ENCODE measurements around the gene PLEKHA7.

PLEKHA7 gene

DNA sequence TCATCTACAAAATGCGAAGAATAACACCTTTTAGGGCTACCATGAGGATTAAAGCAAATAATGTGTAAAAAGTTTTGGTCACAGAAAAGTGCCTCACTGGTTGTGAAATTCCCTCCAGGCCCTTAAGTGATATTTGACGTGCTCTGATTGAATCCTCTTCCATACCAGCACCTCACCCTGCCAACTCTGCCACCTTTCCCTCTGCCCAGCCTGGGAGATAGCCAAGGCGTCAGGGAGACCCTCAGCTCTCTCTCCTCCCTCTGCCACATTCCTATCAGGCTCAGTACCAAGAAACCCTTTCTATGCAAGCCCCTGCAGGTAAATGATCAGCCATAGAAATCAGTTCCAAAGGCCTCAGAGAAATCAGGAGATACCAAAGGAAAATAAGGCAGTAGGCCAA, 21.4 kb downstream of the PLEKHA7 start:
- no peaks in the 10 kb centered on the region for H3K79me2 ChIP-seq (ENCODE audit: control insufficient read depth, low read length)
- H3K36me3 ChIP-seq (ENCODE audit: control insufficient read depth, low read length), result no peaks in the 10 kb centered on the region
- H4K20me1 ChIP-seq (ENCODE audit: control insufficient read depth, insufficient read depth, low read depth, low read length), result no peaks in the 10 kb centered on the region
- H3K4me1 ChIP-seq (ENCODE audit: control insufficient read depth, low read length), result no peaks in the 10 kb centered on the region
- peaks cover 4% of the 10 kb centered on the region; the same call in 1 of the 2 replicates for H3K27me3 ChIP-seq (ENCODE audit: control insufficient read depth, low read length)
- H3K27ac ChIP-seq (ENCODE audit: low read depth, low read length), result no peak overlapping the region
- no peaks in the 10 kb centered on the region for H3K9me2 ChIP-seq (replicated peaks; ENCODE audit: control insufficient read depth, low read length)
- no peak overlapping the region for H3K4me3 ChIP-seq (ENCODE audit: low read length)
- H3K9me3 ChIP-seq (ENCODE audit: control insufficient read depth, insufficient read depth, low read length), result no peaks in the 10 kb centered on the region
- H3F3A ChIP-seq (ENCODE audit: control insufficient read depth, insufficient read depth), result no peaks in the 10 kb centered on the region
- TF ChIP-seq, protein P1, sequence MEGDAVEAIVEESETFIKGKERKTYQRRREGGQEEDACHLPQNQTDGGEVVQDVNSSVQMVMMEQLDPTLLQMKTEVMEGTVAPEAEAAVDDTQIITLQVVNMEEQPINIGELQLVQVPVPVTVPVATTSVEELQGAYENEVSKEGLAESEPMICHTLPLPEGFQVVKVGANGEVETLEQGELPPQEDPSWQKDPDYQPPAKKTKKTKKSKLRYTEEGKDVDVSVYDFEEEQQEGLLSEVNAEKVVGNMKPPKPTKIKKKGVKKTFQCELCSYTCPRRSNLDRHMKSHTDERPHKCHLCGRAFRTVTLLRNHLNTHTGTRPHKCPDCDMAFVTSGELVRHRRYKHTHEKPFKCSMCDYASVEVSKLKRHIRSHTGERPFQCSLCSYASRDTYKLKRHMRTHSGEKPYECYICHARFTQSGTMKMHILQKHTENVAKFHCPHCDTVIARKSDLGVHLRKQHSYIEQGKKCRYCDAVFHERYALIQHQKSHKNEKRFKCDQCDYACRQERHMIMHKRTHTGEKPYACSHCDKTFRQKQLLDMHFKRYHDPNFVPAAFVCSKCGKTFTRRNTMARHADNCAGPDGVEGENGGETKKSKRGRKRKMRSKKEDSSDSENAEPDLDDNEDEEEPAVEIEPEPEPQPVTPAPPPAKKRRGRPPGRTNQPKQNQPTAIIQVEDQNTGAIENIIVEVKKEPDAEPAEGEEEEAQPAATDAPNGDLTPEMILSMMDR (IDR thresholded peaks at IDR 0.05; ENCODE audit: low read depth, low read length, poor library complexity, severe bottlenecking), result no peak
- no peak for TF ChIP-seq EZH2phosphoT487 (IDR thresholded peaks at IDR 0.05; ENCODE audit: borderline replicate concordance, low read length)
- no peak overlapping the region for H3K4me2 ChIP-seq (ENCODE audit: low read length)

DNA sequence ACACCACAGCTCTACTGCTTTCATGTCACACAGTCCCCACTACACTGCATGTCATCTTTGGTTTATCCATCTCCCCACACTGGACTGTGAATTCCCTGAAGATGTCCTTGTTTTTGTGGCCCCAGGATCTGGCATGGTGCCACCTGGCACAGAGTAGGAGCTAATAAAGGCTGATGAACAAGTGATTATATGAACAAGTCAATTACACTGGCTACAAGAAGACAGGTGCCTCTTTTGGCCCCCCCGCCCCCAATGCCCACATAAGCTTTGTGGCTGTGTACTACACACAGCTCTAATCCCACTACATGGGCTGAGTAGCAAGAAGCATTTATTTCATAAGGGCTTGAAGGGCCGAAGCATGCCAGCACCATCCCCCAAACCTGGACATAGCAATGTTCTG, 24.7 kb downstream of the PLEKHA7 start:
- TF ChIP-seq, protein P1 (IDR thresholded peaks at IDR 0.05; ENCODE audit: low read depth, low read length, poor library complexity, severe bottlenecking), result no peak
- no peak for TF ChIP-seq EZH2phosphoT487 (IDR thresholded peaks at IDR 0.05; ENCODE audit: borderline replicate concordance, low read length)
- H3K79me2 ChIP-seq (ENCODE audit: control insufficient read depth, low read length), result no peaks in the 10 kb centered on the region
- no peak overlapping the region for H3K4me3 ChIP-seq (ENCODE audit: low read length)
- H3K9me2 ChIP-seq (replicated peaks; ENCODE audit: control insufficient read depth, low read length), result no peaks in the 10 kb centered on the region
- H3K4me2 ChIP-seq (ENCODE audit: low read length), result no peak overlapping the region
- no peaks in the 10 kb centered on the region for H4K20me1 ChIP-seq (ENCODE audit: control insufficient read depth, insufficient read depth, low read depth, low read length)
- H3K27ac ChIP-seq (ENCODE audit: low read depth, low read length), result no peak overlapping the region
- no peaks in the 10 kb centered on the region for H3K4me1 ChIP-seq (ENCODE audit: control insufficient read depth, low read length)
- H3K27me3 ChIP-seq (ENCODE audit: control insufficient read depth, low read length), result peaks cover 4% of the 10 kb centered on the region; the same call in 1 of the 2 replicates
- no peaks in the 10 kb centered on the region for H3F3A ChIP-seq (ENCODE audit: control insufficient read depth, insufficient read depth)
- H3K36me3 ChIP-seq (ENCODE audit: control insufficient read depth, low read length), result no peaks in the 10 kb centered on the region
- no peaks in the 10 kb centered on the region for H3K9me3 ChIP-seq (ENCODE audit: control insufficient read depth, insufficient read depth, low read length)

DNA sequence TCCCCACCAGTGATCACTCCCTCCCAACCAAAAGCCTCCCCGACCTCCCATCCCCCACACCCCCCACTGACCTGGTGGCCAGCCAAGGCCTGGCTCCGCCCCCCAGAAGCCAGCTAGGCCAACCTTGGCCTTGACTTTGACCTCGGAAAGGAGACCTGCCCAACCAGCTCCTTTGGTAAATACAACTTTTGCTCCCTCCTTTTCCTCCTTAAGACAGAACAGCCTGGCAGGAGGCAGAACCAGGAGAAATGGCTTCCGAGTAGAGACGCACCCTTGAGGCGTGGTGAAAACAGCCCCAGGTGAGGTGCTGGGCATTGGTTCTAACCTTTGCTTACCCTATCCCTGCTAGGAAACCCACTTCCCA, 27.0 kb downstream of the PLEKHA7 start:
- H3K36me3 ChIP-seq (ENCODE audit: control insufficient read depth, low read length), result no peaks in the 10 kb centered on the region
- H3K9me3 ChIP-seq (ENCODE audit: control insufficient read depth, insufficient read depth, low read length), result no peaks in the 10 kb centered on the region
- no peaks in the 10 kb centered on the region for H3F3A ChIP-seq (ENCODE audit: control insufficient read depth, insufficient read depth)
- H3K27ac ChIP-seq (ENCODE audit: low read depth, low read length), result no peak overlapping the region
- H3K4me1 ChIP-seq (ENCODE audit: control insufficient read depth, low read length), result no peaks in the 10 kb centered on the region
- TF ChIP-seq, protein P1 (IDR thresholded peaks at IDR 0.05; ENCODE audit: low read depth, low read length, poor library complexity, severe bottlenecking), result no peak
- no peak for TF ChIP-seq EZH2phosphoT487 (IDR thresholded peaks at IDR 0.05; ENCODE audit: borderline replicate concordance, low read length)
- H3K27me3 ChIP-seq (ENCODE audit: control insufficient read depth, low read length), result peaks cover 4% of the 10 kb centered on the region; the same call in 1 of the 2 replicates
- no peaks in the 10 kb centered on the region for H4K20me1 ChIP-seq (ENCODE audit: control insufficient read depth, insufficient read depth, low read depth, low read length)
- no peaks in the 10 kb centered on the region for H3K9me2 ChIP-seq (replicated peaks; ENCODE audit: control insufficient read depth, low read length)
- no peak overlapping the region for H3K4me2 ChIP-seq (ENCODE audit: low read length)
- no peak overlapping the region for H3K4me3 ChIP-seq (ENCODE audit: low read length)
- no peaks in the 10 kb centered on the region for H3K79me2 ChIP-seq (ENCODE audit: control insufficient read depth, low read length)

Measured in DOHH2 (cell line).